HG02840 (cell line): ENCODE data around the gene GTF3C1.

Experiments used
- ATAC-seq: cut with Tn5 transposase; IDR thresholded peaks from one replicate; pipeline ENCODE4 v1.9.1; 2021; ENCODE audit warnings: mild to moderate bottlenecking, moderate library complexity, moderate number of reproducible peaks; ENCODE audit not compliant: unreplicated experiment, low FRiP score

The GTF3C1 gene

DNA sequence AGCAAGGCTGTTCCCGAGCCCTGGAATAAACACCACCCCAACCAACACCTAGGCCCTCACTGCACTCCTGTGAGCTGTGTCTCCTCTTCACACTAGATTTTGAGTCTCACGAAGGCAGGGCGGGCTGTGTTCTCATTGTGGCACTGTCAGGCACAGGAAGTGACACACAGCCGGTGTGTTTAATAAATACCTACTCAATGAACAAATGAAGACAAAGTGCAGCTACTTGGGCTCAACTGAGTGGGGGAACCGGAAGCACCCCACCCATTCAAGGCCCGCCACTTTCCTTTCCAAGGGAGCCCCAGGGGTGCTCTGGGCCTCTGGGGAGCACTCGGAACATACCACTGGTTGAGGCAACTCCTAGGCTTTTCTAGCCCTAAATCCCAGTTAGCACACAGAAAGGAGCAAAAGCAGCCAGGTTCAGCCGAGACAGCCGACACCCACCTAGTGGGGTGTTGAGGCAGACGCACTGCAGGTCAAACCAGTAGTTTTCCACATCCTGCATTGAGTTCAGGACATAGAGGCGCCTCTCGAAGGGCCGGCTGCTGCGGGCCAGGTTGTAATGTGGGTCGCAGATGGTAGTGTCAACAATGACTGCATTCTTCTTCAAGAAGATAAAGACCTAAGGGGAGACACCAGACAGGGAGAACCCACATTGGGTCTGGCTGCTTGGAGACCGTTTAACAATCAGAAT lies 57.7 kb downstream of the GTF3C1 start:
- no peak for ATAC-seq

DNA sequence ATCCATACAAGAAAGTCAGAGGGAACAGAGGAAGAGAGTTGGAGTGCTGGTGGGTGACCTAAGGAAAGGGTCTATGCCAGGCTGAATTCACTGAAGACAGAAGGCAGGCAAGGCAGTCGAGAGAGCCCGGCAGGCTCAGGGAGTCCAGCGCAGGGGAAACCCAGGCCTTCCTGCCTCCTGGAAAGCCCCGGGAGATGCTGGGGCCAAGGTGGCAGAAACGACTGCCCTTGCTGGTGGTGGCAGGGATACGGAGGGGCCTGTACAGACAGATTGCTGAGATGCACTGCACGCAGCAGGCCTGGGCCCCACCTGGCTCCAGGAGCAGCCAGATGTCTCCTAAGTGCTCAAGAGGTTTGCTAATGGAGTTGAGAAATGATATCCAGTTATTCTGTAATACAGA lies 59.8 kb downstream of the GTF3C1 start:
- no peak for ATAC-seq

DNA sequence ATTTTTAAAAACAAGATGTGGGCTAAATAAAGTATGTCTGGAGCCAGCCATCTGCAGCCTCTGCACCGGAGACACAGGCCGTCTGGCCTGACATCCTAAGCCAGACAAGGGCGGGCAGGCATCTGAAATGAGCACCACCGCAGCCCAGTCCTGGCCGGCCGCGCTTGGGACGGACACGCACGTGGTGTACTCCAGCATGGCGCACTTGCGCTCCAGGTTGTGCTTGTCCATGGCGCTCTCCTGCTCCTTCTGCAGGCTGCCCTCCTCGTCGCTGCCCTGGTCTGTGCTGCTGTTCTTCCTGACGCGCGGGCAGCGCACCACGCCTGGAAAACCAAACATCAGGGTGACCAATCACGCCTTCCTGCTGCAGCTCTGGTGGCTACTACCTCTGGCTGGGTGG lies 60.3 kb downstream of the GTF3C1 start:
- ATAC-seq, result no peak

DNA sequence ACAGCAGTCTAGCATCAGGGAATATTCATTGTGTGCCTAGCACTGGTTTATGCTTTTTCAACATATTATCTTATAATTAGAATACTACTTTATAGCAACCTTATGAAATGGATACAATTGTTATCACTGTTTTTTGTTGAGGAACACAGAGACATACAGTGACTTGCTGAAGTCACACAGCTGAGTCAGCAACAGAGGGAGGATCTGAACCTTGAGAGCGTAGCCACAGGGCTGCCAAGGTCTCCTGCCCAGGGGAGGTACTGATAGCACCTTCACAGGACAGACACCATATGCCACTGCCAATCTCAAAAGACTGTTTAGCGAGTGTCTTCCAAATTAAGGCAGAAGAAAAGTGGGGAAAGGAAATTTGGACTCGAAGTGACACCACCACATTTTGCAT lies 63.0 kb downstream of the GTF3C1 start:
- ATAC-seq, result no peak

DNA sequence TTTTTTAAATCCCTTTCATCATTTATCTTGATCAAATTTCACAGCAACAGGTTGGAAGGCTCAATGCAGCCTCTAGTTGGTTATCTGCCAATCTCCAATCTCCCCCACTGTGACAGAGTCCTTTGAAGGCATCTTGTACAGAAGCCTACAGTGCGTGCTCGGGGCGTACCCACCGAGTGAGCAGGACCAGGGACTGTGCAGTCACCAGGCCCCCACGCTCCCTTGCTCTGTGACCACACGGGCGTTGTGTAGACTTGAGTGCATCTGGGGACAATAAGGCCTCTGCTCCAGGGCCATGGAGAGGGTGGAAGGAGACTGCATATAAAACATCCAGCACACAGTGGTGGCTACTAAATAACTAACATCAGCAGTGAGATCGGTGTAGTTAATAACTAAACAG lies 63.4 kb downstream of the GTF3C1 start:
- ATAC-seq, result no peak

DNA sequence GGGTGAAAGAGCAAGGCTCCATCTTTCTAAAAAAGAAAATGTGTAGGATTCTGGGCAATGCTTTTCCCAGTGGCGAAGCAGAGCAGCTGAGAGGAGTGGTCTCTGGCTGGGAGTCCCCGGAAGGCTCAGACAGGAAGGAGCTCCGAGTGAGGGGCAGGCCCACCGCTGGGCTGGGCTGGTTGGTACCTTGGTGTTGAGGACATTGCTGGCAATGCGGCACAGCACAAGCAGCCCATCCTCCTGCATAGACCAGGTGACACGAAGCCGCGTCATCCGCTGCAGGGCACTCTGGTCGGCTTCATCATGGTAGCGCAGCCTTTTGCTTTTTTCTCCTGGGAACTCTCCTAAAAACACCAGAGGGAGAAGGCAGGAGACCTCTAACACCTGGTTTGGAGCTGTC lies 63.9 kb downstream of the GTF3C1 start:
- no peak for ATAC-seq

DNA sequence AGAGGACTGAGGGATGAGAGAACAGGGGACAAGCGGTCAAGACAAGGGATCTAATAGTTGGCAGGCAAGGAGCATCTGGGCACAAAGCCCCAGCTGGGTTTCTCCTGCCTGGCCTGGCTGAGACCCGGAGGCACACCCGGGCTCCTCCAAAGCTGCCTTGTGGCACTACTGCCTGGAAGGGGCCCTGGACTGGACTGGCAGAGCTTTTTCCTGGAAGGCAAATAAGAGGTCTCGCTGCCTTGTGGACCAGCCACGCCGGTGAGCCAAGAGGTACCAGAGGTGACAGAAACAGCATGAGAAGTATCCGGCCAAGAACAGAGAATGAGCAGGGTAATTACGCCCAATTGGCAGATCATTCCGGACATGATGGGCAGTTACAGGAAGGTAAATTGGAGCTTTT lies 64.6 kb downstream of the GTF3C1 start:
- no peak for ATAC-seq

DNA sequence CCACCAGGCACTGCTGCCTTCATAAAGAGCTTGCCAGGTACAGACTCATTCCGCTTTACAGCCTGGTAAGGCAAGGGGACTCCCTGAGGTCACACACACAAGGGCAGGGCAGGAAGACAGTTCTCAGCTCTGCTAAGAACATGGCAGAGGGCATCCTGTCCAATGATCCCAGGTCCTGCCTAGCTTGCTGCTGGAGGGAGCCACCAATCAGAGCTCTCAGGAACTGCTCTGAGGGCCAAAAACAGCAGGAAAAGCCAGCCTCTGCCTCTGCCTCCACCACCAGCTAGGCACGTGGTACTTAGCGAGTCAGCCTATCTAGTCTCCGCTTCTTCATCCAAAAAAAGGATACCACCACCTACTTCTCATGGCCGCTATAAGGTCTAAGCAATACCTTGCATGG lies 66.1 kb downstream of the GTF3C1 start:
- ATAC-seq, result no peak

DNA sequence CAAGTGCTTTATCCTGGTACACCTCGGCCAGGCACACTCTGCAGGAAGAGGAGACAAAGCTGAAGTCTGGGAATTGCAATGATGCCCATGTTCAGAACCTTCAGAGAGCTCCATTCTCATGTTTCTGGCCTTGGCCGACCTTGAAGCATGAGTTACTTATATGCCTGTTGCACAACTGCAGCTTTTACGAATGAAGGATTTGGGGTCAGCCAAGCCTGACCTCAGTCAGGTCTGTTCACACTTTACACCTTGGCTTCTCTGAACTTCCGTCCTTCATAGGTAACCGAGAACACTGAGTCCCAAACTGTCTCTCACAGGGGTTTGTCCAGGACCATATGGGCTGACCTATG lies 66.7 kb downstream of the GTF3C1 start:
- ATAC-seq, result no peak

DNA sequence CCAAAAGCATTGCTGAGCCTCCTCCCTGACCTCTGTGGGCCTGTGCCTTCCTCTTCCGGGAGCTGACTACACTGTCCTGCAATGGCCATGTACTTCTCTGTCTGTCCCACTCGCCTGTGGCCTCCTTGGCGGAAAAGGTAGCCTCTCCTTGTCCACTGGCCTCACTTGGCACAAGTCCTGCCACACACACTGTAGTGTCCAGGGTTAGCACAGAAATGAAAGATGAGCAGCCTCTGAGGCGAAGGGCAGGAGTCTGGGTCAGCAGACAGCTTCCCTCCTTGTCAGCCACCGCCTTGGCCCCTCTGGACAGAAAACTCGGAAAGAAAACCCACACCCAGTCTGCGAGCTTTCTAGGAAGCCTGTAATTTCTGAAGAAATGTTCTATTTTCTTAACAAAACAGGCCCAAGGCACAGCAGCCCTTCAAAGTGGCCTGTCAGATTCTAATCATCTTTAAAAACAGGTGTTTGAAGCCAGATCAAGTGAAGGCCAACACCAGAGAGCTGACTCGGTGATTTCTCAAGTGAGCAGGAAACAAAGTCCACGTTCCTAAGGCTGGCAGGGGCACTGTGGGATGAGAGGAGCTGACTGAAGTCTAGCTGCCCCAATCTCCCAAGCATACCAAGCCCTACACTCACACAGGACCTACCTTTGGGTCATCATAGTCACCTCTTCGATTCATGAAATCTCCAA lies 67.2 kb downstream of the GTF3C1 start:
- ATAC-seq, result no peak

DNA sequence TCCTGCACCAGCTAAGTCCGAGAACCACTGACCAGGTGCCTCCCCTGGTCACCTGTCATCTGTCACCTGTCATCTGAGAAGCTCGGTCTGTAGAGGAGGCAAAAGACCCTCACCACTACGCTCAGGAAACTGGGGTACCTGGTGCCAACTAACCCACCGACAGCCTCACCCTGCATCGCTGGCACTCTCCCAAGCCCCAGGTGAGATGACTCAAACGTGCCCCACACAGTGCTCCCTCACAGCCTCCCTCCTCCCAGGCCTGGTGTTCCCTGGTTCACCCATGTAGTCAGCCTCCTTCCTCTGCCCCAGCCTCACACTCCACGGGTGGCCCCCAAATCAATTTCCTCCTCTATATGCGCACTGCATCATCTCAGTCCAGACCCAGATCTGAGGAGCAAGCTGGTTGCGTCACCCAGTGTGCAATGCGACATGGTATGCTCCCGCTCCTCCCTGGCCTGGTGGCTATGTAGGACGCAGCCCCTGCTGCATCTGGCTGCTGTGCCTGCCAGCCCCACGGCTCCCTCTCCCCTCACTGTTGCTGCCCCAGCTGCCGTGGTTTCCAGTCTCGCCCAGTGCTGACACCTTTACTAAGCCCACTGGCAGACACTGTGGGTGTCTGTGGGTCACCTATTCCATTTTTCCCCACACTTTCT lies 68.3 kb downstream of the GTF3C1 start:
- no peak for ATAC-seq

DNA sequence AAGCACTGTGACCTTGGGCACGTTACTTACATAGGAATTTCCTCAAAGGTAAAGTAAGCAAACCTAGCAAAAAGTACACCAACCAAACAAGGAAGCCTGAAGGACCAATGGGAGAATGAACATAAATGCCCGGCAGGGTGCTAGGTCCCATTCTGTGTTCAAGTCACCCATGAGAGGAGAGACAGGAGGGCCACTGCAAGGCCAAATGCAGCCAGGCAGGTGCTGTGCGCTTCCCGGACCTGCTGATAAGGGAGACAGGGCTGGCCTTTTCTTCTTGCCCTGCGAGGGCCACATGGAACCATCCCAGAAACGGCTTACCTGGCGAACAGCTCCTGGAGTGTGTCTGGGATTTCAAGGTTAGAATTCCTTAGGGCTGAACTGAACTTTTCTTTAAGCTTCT lies 69.0 kb downstream of the GTF3C1 start:
- ATAC-seq, result no peak

DNA sequence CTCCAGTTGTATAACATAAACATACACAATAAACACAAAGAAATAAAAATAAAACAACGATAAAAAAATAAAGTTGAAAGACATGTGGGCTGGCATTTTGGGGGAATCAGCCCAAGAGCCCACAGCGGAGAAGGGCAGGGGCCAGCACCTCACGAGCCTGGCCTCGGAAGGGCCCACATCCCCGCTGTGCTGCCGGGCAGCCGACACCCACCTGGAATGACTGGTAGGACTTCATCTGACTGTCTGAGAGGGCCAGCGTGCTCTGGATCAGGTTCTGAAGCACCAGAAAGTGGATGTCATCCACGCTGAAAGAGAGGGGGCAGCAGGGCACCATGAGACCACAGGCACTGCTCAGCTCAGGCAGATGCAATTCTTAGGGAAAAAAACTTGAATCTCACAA lies 73.5 kb downstream of the GTF3C1 start:
- ATAC-seq, result no peak

DNA sequence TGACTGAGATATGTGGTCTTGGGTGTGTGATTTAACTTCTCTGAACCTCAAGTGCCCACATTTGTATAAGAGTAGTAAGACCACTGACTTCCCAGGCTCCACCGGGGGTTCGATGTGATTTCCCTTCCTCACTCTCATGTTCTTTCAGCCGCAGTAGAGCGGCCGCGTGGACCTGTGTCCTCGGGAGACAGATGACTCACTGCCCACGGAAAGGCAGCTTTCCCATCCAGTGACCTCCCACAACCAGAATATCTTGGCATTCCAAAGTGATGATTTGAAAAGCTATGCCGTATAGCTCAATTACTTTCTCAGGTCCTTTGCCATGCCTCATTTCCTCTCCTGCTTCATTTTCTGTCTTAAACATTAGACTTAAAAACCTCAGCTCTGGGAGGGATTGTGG lies 74.2 kb downstream of the GTF3C1 start:
- ATAC-seq, result no peak

DNA sequence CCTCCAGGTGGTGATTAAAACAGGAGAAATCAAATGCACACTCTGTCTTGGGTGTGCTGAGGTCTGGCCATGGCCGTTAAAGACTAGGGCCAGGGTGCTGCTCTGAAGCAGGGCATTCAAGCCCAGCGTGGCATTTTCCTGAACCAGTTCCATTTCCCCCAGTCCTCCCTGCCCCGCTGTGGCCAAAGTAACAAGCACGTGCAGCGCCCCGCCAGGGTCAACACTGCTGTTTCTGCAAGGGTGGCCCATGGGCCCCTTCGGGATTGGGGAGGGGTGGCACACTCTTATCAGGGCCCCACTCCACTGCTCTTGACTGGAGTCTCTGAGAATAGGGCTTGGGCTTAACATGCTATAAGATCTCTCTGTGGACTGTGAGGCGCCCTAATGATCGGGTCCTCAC lies 74.8 kb downstream of the GTF3C1 start:
- no peak for ATAC-seq

DNA sequence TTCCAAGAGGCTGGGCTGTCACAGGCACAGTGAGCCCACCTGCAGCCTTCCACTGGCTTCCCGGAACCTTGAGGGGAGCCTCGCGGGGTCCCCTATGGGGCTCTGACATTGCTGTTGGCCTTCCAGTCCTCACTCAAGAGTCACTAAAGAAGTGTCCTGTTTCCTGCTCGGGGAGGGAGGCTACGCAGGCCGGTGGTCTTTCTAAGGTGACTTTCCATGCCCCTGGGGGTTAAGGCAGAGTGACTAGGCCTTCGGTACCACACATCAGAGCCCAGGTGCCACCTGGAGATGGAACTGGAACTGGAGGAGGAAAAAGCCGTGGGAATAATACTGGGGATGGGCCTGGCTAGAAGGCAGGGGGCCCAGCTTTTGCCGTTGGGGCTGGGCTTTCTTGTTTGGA lies 75.7 kb downstream of the GTF3C1 start:
- no peak for ATAC-seq

DNA sequence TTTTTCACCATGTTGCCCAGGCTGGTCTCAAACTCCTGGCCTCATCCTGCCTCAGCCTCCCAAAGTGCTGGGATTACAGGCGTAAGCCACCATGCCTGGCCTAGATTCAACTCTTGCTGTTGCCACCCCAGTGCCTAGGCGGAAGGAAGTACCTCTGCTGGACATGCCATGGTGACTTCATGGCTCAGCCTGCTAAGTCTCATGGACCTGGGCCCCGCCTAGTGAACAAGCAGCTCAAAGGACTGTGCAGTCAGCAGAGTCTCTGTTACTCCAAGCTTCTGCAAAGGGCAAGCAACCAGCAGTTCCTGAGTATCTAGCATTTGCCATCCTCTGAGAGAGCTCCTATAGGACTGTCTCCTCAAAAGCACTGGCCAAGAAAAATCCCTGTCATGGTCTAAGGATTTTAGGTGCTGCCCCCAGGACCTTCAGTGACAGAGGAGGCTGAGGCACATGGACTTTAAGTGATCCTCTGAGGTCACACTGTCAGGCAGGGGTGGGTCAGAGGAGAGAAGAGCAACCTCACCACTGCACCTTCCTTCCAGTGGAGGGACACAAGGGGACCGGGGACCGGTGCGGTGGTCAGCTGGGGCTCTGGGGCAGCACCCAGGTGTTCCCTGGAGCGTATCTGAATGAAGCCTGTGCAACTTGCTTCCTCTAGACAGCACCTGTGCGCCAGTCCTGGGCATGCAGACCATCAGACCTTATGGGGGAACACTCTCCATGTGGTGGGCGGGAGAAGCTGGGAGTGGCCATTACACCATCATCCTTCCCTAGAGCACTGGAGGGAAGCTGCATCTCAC lies 76.4 kb downstream of the GTF3C1 start:
- ATAC-seq, result no peak

DNA sequence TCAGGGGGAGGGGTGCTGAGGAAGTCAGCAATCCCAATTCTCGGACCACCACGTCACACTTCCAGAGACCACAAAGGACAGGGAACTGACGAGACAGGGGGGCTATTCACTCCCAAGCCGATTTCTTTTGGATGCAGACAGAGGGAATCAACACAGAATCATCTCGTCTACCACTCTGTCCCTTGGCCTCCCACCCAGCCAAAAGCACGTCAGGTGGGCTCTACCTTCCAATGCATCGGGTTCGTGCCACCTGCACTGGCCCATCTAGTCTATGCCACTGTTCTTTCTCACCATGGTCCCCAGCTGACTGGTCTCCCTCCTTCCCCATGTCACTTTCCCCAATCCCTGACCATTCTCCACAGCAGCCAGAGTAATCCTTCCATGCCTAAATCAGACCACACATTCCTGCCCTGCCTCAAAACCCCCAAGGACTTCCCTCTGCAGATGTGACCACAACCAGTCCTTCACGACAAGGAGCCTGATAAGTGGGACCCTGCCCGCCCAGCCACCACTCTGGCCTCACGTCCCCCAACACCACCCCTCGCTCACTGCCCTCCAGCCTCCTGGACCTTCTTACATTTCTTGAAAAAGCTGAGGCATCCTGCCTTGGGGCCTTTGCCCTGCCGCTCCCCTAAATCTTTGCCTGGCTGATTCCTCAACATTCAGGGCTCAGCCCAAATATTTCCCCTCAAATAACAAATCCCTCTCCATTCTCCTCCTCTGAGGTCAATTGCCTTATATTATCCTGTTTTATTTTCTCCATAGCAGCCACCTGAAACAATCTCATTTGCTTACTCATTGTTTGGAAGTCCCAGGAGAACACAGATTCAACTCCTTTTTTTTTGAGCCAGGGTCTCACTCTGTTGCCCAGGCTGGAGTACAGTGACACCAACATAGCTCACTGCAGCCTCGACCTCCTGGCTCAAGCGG lies 77.4 kb downstream of the GTF3C1 start:
- ATAC-seq, result no peak

DNA sequence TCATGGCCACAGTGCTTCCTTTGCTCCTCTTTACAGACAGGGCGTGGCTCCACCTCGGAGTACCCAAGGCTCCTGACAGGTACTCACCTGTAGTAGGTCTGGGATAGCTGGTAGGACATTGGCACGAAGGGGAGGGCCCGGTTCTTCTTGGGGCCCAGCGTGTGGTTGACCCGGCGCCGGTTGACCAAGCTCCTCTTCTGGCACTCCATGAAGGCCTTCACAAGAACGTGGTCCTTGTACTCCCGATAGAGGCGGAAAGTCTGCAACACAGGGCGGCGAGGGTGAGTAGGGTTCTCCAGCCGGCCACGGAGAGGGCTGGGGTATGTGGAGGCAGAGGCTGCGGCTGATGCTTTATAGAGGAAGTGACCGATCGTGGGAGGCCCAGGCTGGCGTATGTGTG lies 78.1 kb downstream of the GTF3C1 start:
- no peak for ATAC-seq
